Glutamatergic neuron (in vitro differentiated cells): ENCODE results near the gene ILKAP. TPM values are rescaled to one million over a fixed set of nuclear protein-coding genes. Genes with fewer than 3 reads are reported as not detected.

ENCODE experiments used
- DNase-seq: peaks from one replicate; pipeline ENCODE4 v3.0.0; 2022
- H3K27ac Mint-ChIP-seq: one replicate; pipeline ENCODE4 v1.8.0; 2020; ENCODE audit warnings: mild to moderate bottlenecking, mixed read lengths, inconsistent platforms; ENCODE audit not compliant: unreplicated experiment
- H3K27me3 Mint-ChIP-seq: one replicate; pipeline ENCODE4 v1.8.0; 2020; ENCODE audit warnings: mild to moderate bottlenecking, moderate library complexity, mixed read lengths, inconsistent platforms; ENCODE audit not compliant: unreplicated experiment
- H3K36me3 Mint-ChIP-seq: one replicate; pipeline ENCODE4 v1.8.0; 2020; ENCODE audit warnings: mild to moderate bottlenecking, mixed read lengths, inconsistent platforms; ENCODE audit not compliant: unreplicated experiment
- H3K4me1 Mint-ChIP-seq: one replicate; pipeline ENCODE4 v1.8.0; 2020; ENCODE audit warnings: mild to moderate bottlenecking, low read depth, mixed read lengths, inconsistent platforms; ENCODE audit not compliant: unreplicated experiment
- H3K4me3 Mint-ChIP-seq: one replicate; pipeline ENCODE4 v1.8.0; 2020; ENCODE audit warnings: mild to moderate bottlenecking, mixed read lengths, inconsistent platforms; ENCODE audit not compliant: unreplicated experiment
- H3K9me3 Mint-ChIP-seq: one replicate; pipeline ENCODE4 v1.8.0; 2020; ENCODE audit warnings: mild to moderate bottlenecking, moderate library complexity, mixed read lengths, inconsistent platforms; ENCODE audit not compliant: unreplicated experiment
- CTCF ChIP-seq: fragments of 200-600 bp; sonication (generic); IDR thresholded peaks from one replicate; pipeline ENCODE4 v1.5.0; 2021; ENCODE audit not compliant: partially characterized antibody, unreplicated experiment
- total RNA-seq: library from RNA; stranded (reverse); fragmentation: NEBNext Ultra II Directional; extraction: Animal tissue kit (Norgen Biotek cat#: 25700); gene quantifications from one replicate; pipeline ENCODE4 v1.2.1, GENCODE V29; 2021; ENCODE audit not compliant: unreplicated experiment

ILKAP gene
- total RNA-seq, 1 donor from 2014 or later, result 61.3 TPM

- Mint-ChIP-seq H3K4me1 (peaks cover 9% of the 10 kb centered on the region), H3K9me3 (no peaks in the 10 kb centered on the region), H3K27ac (no peak overlapping the region), H3K27me3 (peaks cover 6% of the 10 kb centered on the region), H3K4me3 (no peak overlapping the region), H3K36me3 (no peaks in the 10 kb centered on the region)
- TF ChIP-seq CTCF, result no peak
- peak; percentile 4 for DNase-seq
These were observed 67.8 kb downstream of the ILKAP start for GRCh38 chr2:238135601-238136150.

DNA sequence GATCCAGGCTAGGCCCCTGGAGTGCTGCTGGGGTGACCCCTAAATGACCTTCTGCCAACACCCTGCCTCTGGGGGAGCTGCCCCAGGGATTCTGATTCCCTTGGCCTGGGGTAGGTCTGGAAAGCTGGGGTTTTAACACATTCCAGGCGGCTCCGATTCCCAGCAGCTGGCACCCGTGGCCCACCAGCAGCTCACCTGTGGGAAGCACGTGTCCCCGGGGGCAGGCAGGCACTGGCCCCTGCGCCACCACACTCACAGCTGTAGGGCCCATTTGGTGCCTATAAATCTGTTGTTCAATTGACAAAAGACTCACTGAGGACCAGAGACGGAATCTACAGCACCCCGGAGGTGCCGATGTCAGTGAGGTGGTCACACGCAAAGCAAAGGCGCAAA, 69.1 kb downstream of the ILKAP start:
- TF ChIP-seq CTCF, result no peak
- no peak overlapping the region for H3K27ac Mint-ChIP-seq
- H3K4me1 Mint-ChIP-seq, result peaks cover 8% of the 10 kb centered on the region
- no peak overlapping the region for H3K4me3 Mint-ChIP-seq
- no peaks in the 10 kb centered on the region for H3K9me3 Mint-ChIP-seq
- peaks cover 3% of the 10 kb centered on the region for H3K27me3 Mint-ChIP-seq
- no peaks in the 10 kb centered on the region for H3K36me3 Mint-ChIP-seq
- peak; percentile 4 for DNase-seq

GRCh38 chr2:238133499-238134392, 69.7 kb downstream of the ILKAP start:
- H3K27me3 Mint-ChIP-seq, result peaks cover 3% of the 10 kb centered on the region
- H3K4me1 Mint-ChIP-seq, result peaks cover 8% of the 10 kb centered on the region
- H3K4me3 Mint-ChIP-seq, result no peak overlapping the region
- TF ChIP-seq CTCF, result no peak
- H3K27ac Mint-ChIP-seq, result no peak overlapping the region
- peak; percentile 21 for DNase-seq
- H3K9me3 Mint-ChIP-seq, result no peaks in the 10 kb centered on the region
- no peaks in the 10 kb centered on the region for H3K36me3 Mint-ChIP-seq

GRCh38 chr2:238132463-238133450, 70.7 kb downstream of the ILKAP start:
- no peaks in the 10 kb centered on the region for H3K36me3 Mint-ChIP-seq
- no peak for TF ChIP-seq CTCF
- DNase-seq, result peak; percentile 18
- H3K4me3 Mint-ChIP-seq, result no peak overlapping the region
- H3K9me3 Mint-ChIP-seq, result no peaks in the 10 kb centered on the region
- peaks cover 3% of the 10 kb centered on the region for H3K27me3 Mint-ChIP-seq
- H3K4me1 Mint-ChIP-seq, result peaks cover 4% of the 10 kb centered on the region
- no peak overlapping the region for H3K27ac Mint-ChIP-seq
